HG02943 (cell line): ENCODE data around the gene ATG16L2.
"Not testable (repeated sequence)": the region's sequence is repeated elsewhere in the genome, so short reads cannot be mapped to it uniquely, and the experiment has no call there.

ENCODE experiments used
- ATAC-seq: cut with Tn5 transposase; IDR thresholded peaks from one replicate; pipeline ENCODE4 v1.9.1; 2021; ENCODE audit warnings: mild to moderate bottlenecking, low read depth, moderate library complexity; ENCODE audit not compliant: unreplicated experiment

Gene ATG16L2

DNA sequence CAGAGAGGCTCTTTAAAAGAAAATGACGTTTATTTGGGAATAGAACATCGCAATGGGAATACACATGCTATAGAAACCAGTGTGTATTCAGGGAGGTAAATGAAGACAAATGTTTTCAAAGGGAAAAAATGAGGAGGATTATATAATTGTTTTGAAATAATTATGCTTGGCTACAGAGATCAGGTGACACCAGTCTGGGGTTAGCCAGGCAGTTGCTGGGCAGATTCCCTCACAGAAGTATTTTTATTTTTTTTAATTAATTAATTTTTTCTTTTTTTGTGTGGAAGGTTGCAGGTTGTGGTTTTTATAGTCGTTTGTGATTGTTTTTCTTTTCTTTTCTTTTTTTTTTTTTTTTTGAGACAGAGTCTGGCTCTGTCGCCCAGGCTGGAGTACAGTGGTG lies 14.8 kb upstream of the ATG16L2 start:
- ATAC-seq = no peak

DNA sequence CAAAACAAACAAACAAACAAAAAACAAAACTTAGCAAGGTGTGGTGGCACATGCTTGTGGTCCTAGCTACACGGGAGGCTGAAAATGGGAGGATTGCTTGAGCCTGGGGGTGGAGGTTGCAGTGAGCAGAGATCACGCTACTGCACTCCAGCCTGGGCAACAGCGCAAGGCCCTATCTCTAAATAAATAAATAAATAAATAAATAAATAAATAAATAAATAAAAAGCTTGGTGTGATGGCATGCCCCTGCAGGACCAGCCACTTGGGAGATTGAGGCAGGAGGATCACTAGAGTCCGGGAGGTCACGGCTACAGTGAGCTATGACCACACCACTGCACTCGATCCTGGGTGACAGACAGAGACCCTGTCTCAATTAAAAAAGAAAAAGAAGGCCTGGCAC lies 11.4 kb upstream of the ATG16L2 start:
- ATAC-seq = no peak

DNA sequence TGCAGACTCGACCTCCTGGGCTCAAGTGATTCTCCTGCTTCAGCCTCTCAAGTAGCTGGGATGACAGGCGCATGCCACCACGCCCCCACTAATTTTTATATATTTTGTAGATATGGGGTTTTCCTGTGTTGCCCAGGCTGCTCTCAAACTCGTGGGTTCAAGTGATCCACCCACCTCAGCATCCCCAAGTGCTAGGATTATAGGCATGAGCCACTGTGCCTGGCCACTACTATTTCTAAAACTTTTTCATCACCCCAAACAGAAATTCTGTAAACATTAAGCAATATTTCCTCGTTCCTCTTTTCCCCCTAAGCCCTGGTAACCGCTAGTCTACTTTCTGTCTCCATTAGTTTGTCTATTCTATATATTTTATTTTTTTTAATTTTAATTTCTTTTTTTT lies 9.0 kb upstream of the ATG16L2 start:
- ATAC-seq = no peak

DNA sequence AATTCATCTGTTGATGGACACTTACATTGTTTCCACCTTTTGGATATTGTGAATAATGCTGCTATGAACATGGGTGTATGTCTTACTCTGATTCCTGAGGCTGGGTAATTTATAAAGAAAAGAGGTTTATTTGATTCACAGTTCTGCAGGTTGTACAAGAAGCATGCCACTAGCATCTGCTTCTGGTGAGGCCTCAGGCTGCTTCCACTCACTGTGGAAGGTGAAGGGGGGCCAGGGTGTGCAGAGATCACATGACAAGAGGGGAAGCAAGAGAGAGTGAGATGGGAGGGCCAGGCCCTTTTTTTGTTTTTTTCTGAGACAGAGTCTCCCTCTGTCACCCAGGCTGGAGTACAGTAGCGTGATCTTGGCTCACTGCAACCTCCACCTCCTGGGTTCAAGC lies 7.8 kb upstream of the ATG16L2 start:
- not testable (repeated sequence) for ATAC-seq

DNA sequence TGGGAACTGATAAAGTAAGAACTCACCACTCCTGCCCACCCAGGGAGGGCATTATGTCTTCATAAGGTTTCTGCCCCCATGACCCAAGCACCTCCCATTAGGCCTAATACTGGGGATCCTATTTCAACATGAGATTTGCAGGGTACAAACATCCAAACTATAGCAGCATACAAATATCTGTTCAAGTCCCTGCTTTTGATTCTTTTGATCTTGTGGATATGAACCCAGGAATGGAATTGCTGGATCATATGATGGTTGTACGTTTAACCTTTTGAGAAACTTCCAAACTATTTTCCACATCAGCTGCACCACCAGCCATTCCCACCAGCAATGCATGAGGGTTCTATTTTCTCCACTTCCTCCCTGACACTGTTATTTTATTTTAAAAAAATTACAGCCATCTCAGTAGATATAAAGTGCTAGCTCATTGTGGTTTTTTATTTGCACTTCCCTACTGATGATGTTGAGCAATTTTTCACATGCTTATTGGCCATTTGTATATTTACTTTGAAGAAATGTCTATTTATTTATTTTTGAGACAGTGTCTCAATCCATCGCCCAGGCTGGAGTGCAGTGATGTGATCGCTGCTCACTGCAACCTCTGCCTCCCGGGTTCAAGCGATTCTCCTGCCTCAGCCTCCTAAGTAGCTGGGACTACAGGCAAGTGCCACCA lies 7.1 kb upstream of the ATG16L2 start:
- ATAC-seq = no peak

DNA sequence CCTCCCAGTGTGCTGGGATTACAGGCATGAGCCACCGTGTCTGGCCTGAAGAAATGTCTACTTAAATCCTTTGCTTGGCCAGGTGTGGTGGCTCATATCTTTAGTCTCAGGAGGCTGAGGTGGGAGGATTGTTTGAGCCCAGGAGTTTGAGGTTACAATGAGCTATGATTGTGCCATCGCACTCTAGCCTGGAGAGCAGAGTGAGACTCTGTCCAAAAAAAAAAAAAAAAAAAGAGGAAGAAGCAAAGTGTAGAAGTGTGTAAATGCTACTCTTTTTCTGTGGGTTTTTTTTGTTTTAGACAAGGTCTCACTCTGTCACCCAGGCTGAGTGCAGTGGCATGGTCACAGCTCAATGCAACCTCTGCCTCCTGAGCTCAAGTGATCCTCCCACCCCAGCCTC lies 6.4 kb upstream of the ATG16L2 start:
- no peak for ATAC-seq

DNA sequence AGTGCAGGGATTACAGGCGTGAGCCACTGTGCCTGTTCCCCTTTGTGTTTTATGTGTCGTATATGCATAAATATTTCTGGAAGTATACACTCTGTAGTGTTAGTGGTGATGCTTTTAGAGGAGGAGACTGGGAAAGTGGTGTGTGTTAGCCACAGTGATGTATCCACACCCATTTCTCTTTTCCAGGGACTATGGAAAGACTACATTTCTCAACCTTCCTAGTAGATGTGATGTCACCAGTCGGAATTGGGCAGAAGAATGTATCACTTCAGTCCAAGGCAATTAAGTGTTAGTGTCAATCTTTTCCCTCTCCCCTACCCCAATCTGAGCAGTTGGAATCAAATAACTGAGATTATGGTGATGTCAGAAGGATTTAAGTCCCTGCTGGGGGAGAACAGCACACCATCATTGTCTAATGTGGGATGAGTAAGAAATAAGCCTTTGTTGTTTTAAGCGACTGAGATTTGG lies 5.8 kb upstream of the ATG16L2 start:
- ATAC-seq = no peak

DNA sequence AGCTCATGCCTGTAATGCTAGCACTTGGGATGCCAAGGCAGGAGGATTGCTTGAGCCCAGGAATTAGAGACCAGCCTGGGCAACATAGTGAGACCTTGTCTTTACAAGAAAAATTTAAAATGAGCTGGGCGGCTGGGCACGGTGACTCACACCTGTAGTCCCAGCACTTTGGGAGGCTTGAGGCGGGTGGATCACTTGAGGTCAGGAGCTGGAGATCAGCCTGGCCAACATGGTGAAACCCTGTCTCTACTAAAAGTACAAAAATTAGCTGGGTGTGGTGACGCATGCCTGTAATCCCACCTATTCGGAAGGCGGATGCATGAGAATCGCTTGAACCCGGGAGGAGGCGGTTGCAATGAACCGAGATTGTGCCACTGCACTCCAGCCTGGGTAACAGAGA lies 2.5 kb upstream of the ATG16L2 start:
- not testable (repeated sequence) for ATAC-seq

DNA sequence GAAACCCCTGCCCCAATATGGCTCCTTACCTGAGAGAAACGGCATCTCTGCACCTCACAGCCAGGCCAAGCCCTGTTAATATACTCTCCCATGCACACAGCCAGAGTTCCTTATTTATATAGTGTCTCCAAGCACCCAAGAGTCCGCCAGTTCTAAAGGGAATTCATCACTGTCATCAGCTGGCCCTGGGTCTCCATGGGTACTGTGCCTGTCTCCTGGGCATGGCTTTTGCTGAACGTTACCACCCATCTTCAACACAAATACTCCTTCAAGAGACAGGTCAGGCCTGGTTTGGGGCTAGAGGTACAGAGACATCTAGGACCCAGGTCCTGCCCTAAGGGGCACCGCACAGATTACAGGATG lies 1.6 kb upstream of the ATG16L2 start:
- no peak for ATAC-seq

DNA sequence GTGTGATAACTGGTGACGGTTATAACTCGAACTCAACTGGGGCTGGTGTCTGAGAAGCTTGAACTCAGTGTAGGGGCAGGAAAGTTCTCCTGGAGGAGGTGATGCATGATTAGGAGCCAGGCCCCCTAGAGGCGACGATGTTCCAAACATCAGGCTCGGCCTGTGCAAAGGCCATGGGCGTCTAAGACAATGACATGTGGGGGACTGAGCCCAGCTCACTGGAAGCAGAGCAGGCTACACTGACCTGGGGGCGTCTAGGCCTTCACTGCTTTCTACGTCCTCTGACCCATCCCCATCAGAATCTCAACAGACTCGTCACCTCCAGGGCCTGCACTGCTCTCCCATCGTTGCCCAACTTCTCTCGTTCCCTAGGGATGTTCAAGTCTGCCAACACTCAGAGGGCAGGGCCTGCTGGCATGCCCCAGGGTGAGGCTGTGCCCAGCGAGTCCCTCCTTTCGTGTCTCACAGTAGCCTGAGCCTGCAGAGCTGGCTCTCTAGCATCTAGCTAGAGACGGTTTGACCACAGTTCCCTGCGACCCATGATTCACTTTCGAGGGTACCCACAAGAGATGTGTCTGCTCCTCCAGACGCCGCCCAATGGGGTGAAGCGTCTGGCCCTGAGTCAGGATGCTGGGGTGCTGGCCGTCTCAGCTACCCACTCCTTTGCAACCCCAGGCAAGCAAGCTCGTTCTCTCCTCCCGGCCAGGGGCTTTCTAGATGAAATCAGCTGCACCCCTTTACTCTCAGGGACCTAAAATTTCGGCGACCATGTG lies 1.1 kb upstream of the ATG16L2 start:
- ATAC-seq = no peak

DNA sequence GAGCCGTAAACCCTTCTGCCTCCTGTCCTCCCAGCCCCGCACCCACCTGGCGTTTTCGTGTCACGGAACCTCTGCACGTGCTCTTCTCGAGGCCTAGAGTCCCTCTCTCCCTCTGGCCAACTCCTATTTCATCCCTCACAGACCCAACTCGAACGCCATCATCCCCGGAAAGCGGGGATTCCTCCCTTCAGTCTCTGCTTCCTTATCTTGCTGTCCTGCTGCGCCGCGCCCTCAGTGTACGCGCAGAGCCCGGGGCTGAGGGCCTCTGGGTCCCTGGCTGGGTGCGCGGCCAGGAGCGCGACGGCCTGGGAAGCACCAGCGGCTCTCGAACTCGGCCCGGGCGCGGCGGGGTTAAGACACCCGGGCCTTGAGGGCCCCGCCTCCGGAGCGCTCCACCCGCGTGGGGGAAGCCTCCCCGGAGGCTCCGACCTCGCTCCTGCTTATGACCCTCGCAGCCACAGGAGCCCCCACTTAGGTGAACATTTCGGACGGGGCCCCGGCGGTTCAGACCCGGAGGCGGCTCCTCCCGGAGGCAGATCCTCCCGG lies 398 bp upstream of the ATG16L2 start:
- ATAC-seq = peak; percentile 51

DNA sequence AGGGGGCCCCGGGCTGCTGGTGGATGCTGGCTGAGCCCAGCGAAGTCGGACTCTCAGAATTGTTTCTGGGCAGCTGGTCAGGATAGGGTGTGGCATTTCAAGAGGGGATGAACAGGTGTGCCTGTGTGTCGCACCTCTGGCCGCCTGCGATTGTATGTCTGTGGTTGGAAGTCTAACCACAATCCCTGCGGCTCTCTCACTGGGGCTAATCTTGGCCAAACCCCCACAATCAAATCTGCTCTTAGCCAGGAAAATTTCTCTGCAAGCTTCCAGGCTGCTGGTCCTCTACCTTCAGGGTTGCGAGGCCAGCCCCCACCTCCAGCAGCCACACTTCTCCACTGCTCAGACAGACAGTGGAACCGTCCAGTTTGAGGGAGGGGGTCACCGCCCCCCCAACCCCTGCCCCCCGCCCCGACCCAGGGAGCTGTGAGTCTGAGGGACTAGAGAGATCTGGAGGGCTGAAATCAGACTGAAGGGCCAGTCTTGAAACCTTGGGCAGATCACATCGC lies 953 bp downstream of the ATG16L2 start:
- no peak for ATAC-seq

DNA sequence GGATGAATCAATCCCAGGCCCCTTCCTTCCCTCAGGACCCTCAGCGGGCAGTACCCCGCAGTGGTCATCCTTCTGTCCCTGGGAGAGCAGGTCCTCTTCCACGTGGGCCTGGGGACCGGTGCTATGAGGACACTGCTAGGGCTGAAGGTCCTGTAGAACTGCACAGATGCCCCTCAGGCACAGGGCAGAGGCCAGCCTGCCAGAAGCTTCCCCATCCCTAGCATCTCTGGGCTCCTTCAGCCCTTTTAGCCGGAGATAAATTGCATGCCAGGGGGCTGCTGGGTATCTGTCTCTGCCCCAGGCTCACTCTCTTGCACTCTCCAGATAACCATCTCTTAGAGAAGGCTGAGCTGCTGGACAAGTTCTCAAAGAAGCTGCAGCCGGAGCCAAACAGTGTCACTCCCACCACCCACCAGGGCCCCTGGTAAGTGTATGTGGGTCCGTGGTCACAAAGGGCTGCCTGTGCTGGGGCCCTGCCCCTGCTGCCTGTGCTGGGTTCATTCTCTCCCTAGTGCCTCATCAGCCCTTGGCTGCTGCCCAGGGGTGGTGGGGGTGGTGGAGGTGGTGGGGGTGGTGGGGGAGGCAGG lies 2.3 kb downstream of the ATG16L2 start:
- ATAC-seq = no peak

DNA sequence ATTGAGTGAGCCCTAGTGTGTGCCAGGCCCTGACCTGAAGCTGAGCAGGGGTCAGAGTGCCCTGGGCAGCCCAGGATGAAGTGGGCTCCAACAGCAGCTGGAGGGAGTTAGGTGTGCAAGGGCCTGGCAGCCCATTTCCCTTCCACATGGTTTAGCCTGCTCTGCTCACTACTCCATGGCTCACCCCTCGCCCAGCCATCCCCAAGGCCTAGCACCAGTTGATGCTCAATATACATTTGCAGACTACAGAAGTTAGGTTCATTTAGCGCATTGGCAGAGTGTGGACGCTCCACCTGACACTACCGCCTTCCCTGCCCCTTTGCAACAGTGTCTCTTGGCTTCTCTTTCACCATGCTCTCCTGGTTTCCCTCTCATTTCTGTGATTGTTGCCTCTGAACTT lies 3.8 kb downstream of the ATG16L2 start:
- ATAC-seq = no peak

DNA sequence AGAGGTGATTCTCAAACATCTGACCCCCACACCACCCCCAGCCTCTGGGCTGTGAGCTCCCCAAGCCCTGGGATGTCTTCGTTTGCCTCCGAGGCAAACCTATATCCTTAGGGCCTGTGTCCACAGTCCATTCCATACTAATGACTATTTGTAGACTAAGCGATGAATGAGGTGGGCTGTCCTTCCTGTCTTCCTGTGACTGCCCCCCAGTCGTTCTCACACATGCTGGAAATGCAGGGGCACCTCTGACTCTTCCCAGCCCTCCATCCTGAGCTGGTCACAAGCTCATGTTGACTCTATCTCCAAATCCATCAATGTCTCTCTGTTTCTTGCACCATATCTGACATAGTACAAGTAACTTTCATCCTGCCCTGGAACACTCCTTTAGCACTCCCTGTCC lies 4.8 kb downstream of the ATG16L2 start:
- ATAC-seq = no peak

DNA sequence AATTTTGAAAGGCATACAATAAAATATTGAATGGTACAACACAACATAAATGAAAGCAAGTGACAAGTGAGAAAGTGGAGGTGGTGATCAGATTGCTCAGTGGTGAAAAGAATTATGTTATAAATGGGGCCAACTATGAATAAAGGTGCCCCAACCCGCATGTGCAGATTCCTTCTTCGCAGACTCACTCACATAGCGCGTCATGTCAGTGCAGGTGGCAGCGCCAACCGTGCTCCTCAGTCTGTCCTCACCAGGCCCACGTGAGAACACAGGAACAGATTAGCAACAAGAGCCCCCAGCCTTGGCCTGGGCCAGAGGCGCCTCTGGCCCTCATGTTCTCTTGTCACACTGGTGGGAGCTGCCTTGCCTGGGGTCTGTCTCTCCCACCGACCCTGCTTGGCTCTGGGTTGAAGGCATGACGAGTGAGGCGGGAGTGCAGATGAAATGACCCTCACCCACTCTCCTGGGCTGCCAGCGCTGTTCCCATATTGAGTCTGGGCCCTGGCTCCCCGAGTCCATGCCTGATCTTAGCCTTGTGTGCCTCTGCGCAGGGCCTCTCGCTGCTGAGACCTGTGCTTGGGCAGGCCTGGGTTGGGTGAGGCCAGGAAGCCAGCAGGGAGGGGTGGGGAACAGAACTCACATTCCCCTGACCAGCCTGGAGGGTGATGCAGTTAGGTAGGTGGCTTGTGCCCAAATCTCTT lies 6.4 kb downstream of the ATG16L2 start:
- ATAC-seq = no peak

DNA sequence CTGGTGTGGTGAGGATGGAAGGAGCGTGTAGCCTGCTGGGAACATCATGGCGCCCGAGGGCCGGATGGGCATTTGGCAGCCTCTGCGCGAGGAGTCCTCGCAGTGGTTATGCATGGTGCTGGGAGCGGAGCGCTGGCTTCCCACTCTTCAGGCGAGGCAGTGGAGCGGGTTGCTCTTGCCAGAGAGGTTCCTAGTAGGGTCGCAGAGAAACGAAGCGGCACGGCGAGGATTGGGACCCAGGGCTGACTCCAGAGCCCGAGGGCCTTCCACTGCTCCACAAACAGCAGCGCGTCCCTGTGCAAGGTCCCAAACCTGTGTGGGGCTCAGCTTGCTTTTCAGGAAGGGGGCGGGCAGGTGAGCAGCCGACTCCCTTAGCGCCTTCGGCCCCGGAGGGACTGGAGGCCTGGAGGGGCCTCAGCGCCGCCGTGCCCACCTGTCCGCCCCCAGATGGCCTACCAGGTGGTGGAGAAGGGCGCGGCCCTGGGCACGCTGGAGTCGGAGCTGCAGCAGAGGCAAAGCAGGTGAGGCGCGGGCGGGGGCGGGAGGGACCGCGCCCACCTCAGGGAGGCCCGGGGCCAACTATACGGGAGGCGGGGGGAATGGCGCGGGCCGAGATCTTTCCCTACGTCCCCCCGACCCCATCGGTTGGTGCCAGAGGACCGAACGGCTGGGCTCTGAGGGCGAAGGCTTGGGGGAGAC lies 7.2 kb downstream of the ATG16L2 start:
- no peak for ATAC-seq

DNA sequence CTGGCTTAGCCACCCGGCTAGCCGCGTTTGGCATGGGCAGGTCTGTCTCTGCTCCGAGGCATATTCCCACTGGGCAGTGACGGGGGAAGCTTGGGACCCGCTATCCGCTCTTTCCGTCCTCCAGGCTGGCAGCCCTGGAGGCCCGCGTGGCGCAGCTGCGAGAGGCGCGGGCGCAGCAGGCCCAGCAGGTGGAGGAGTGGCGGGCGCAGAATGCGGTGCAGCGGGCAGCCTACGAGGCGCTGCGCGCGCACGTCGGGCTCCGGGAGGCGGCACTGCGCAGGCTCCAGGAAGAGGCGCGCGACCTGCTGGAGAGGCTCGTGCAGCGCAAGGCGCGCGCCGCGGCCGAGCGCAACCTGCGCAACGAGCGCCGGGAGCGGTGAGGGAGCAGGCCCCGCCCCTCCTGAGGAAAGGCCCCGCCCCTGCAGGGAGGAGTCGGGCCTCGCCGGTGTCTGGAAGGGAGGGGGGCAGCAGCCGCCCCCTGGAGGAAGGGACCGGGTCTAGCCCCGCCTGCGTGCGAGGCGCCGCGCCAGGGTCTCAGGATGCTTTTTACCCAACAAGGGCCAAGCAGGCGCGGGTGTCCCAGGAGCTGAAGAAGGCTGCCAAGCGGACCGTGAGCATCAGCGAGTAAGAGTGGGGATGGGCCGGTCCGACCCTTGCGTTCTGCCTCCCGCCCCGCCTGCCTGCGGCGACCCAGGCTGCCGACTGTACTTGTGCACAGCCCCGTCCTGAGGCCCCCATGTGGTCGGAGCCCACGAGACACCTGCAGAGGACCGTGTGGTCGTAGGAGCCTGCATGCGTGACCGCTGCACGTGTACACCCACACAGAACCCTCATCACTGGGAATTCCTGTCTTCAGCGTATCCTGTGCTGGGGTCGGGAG lies 7.9 kb downstream of the ATG16L2 start:
- no peak for ATAC-seq

DNA sequence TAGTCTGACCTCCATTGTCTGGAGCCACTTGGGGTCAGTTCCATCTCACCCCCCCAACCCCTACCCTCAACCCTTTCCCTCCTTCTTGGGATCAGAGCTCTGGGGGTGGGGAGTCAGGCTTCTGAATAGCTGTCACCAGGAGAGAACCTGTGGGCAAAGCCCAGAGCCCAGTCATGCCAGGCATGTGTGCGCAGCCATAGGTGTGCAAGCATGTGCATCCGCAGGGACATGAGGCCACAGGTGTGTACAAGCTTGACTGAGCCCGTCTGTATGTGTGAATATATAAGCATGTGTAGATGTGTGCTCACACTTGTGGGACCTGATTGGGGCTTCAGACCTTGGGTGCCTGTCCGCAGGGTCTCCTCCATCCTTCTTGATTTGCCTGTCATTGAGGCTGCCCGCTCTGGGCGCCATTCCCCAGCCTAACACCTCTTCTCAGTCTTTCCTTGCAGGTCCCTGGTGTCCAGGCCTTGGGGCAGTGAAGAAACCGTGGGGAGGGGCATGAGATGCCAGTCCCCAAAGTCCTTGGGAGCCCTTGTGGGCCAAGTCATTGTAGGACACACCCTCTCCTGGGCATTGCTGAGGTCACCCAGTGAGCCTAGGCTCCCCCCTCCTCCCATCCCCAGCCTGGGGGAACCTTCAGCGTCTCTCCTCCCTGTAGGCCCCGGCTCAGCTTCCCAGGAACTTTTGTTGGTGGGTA lies 9.0 kb downstream of the ATG16L2 start:
- no peak for ATAC-seq
